Right atrium auricular region (tissue), 2 donors: Measurements from ENCODE around the gene SCT. TPM values are rescaled to one million over a fixed set of nuclear protein-coding genes. Genes with fewer than 3 reads are reported as not detected.

Source experiments
- DNase-seq: peaks from one replicate; pipeline ENCODE4 v3.0.0-alpha.2; 2019; ENCODE audit warnings: low spot score
- H3K27ac ChIP-seq, 2 donors: fragments of 200-600 bp; sonication (generic); 1 replicate in 1 of 2; 2 replicates in 1 of 2; pipeline ENCODE4 v1.5.1; 2016 to 2019
- H3K27me3 ChIP-seq, 2 donors: fragments of 200-600 bp; sonication (generic); one replicate each; pipeline versions ENCODE4 v1.5.1 to v1.6.0; 2017 to 2019
- H3K36me3 ChIP-seq: fragments of 200-600 bp; sonication (generic); one replicate; pipeline ENCODE4 v1.5.1; 2016
- H3K4me1 ChIP-seq, 2 donors: fragments of 200-600 bp; sonication (generic); one replicate each; pipeline versions ENCODE4 v1.5.1 to v1.6.0; 2017 to 2019
- H3K4me3 ChIP-seq, 2 donors: fragments of 200-600 bp; sonication (generic); 1 replicate in 1 of 2; 2 replicates in 1 of 2; pipeline ENCODE4 v1.5.1; 2017 to 2019; ENCODE audit warnings: mild to moderate bottlenecking in 1 of 2, moderate library complexity in 1 of 2
- H3K9me3 ChIP-seq, 2 donors: fragments of 200-600 bp; sonication (generic); one replicate each; pipeline ENCODE4 v1.5.1; 2019
- CTCF ChIP-seq, 2 donors: fragments of 200-600 bp; sonication (generic); IDR thresholded peaks; one replicate each; pipeline ENCODE4 v1.5.1; 2019; ENCODE audit warnings: antibody characterized with exemption in 2 of 2
- total RNA-seq, 2 donors: library from RNA; depleted of rRNA; stranded (reverse); fragments of >200 nt; gene quantifications; one replicate each; pipeline ENCODE4 v1.1.0, GENCODE V29; 2016

Gene SCT
- total RNA-seq, 2 donors from 2014 or later = not detected

- Histone ChIP-seq H3K4me3 (peak within 1 kb of the TSS in 1 of 2 donors; percentile 37), H3K9me3 (no peaks in the 10 kb centered on the region), H3K27me3 (peaks cover 0 to 12% of the 10 kb centered on the region in 2 donors), H3K4me1 (peaks cover 0 to 24% of the 10 kb centered on the region in 2 donors), H3K27ac (no peak within 1 kb of the TSS), H3K36me3 (no peaks in the 10 kb centered on the region)
- no peak for TF ChIP-seq CTCF (IDR thresholded peaks at IDR 0.05)
- DNase-seq = no peak
Measured at GRCh38 chr11:636511-637332, 9.7 kb upstream of the SCT start, which contains the start of gene DRD4. Gene DRD4 (plus strand): TSS chr11:637269. CDS start chr11:637305, 36 bp downstream.

GRCh38 chr11:635945-636510, 9.0 kb upstream of the SCT start:
- Histone ChIP-seq H3K9me3 (no peaks in the 10 kb centered on the region), H3K27me3 (peaks cover 0 to 12% of the 10 kb centered on the region in 2 donors), H3K4me1 (peaks cover 0 to 24% of the 10 kb centered on the region in 2 donors), H3K27ac (no peak overlapping the region), H3K4me3 (no peak overlapping the region), H3K36me3 (no peaks in the 10 kb centered on the region)
- no peak for TF ChIP-seq CTCF (IDR thresholded peaks at IDR 0.05)
- DNase-seq = no peak

- no peak overlapping the region for H3K27ac ChIP-seq
- H3K9me3 ChIP-seq = no peaks in the 10 kb centered on the region
- TF ChIP-seq CTCF (IDR thresholded peaks at IDR 0.05) = no peak
- no peak overlapping the region for H3K4me3 ChIP-seq
- peaks cover 0 to 5% of the 10 kb centered on the region in 2 donors for H3K4me1 ChIP-seq
- no peak for DNase-seq
- no peaks in the 10 kb centered on the region for H3K27me3 ChIP-seq
- H3K36me3 ChIP-seq = no peaks in the 10 kb centered on the region
Measured at GRCh38 chr11:630871-631270, 3.9 kb upstream of the SCT start.

- no peak for DNase-seq
- no peaks in the 10 kb centered on the region for H3K36me3 ChIP-seq
- TF ChIP-seq CTCF (IDR thresholded peaks at IDR 0.05) = no peak
- no peak overlapping the region for H3K27ac ChIP-seq
- no peaks in the 10 kb centered on the region for H3K9me3 ChIP-seq
- H3K4me3 ChIP-seq = no peak overlapping the region
- peaks cover 0 to 5% of the 10 kb centered on the region in 2 donors for H3K4me1 ChIP-seq
- H3K27me3 ChIP-seq = peaks cover 0 to 3% of the 10 kb centered on the region in 2 donors
Measured at GRCh38 chr11:629237-629583, 2.2 kb upstream of the SCT start.

- no peaks in the 10 kb centered on the region for H3K9me3 ChIP-seq
- no peak overlapping the region for H3K4me3 ChIP-seq
- peaks cover 0 to 3% of the 10 kb centered on the region in 2 donors for H3K27me3 ChIP-seq
- H3K4me1 ChIP-seq = peaks cover 0 to 5% of the 10 kb centered on the region in 2 donors
- no peak for TF ChIP-seq CTCF (IDR thresholded peaks at IDR 0.05)
- H3K36me3 ChIP-seq = no peaks in the 10 kb centered on the region
- no peak overlapping the region for H3K27ac ChIP-seq
- DNase-seq = no peak
Measured at GRCh38 chr11:628056-628455, 1.1 kb upstream of the SCT start.
